ENCODE data around the gene CEP290. TPM values are rescaled to one million over a fixed set of nuclear protein-coding genes. Genes with fewer than 3 reads are reported as not detected.

CEP290 gene
- total and polyA plus RNA-seq, 10 donors, result 4.2 to 27.1 (median 15.3) TPM

DNA sequence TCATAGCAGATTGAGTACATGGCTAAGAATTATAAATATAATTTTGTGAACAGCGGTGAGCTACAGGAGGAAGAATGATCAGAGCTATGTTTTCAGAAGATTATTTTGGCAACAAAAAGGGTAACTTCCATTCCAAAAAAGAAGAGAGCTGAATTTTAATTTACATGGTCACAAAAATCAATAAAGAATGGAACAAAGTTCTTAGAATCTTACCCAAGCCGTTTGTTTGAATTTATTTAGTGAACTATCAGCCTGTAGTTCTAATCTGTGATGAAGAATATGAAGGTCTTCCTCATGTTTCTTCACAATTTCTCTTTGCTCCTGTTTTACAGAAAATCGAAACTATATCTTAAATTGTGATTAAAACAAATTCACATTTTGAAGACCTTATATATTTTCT is 58.3 kb downstream of the CEP290 start:
- intact Hi-C loops (cut with DNase I; ENCODE audit: low total_unique reads), result no loop called here
- no peaks in the 10 kb centered on the region for H3K27me3 ChIP-seq (replicated peaks in 1 of 7)
- TF ChIP-seq POLR2AphosphoS5 (IDR thresholded peaks at IDR 0.05), result no peak
- no peak for TF ChIP-seq POLR2A (IDR thresholded peaks at IDR 0.05)
- TF ChIP-seq, protein P1, sequence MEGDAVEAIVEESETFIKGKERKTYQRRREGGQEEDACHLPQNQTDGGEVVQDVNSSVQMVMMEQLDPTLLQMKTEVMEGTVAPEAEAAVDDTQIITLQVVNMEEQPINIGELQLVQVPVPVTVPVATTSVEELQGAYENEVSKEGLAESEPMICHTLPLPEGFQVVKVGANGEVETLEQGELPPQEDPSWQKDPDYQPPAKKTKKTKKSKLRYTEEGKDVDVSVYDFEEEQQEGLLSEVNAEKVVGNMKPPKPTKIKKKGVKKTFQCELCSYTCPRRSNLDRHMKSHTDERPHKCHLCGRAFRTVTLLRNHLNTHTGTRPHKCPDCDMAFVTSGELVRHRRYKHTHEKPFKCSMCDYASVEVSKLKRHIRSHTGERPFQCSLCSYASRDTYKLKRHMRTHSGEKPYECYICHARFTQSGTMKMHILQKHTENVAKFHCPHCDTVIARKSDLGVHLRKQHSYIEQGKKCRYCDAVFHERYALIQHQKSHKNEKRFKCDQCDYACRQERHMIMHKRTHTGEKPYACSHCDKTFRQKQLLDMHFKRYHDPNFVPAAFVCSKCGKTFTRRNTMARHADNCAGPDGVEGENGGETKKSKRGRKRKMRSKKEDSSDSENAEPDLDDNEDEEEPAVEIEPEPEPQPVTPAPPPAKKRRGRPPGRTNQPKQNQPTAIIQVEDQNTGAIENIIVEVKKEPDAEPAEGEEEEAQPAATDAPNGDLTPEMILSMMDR (IDR thresholded peaks at IDR 0.05 in 8 of 11, conservative IDR thresholded peaks at IDR 0.05 in 3 of 11), result no peak
- H3K27ac ChIP-seq, result no peak overlapping the region
- H3K36me3 ChIP-seq, result peaks cover 4 to 99% (median 59%) of the 10 kb centered on the region in 6 donors
- H3K4me1 ChIP-seq, result no peaks in the 10 kb centered on the region
- no peak overlapping the region for H3K4me3 ChIP-seq
- WGBS, 5 donors, result 91 to 97% (median 94%) methylated on average over 3 of the region's 3 CpGs
- H3K9me3 ChIP-seq, result no peaks in the 10 kb centered on the region
- DNase-seq, result no peak

DNA sequence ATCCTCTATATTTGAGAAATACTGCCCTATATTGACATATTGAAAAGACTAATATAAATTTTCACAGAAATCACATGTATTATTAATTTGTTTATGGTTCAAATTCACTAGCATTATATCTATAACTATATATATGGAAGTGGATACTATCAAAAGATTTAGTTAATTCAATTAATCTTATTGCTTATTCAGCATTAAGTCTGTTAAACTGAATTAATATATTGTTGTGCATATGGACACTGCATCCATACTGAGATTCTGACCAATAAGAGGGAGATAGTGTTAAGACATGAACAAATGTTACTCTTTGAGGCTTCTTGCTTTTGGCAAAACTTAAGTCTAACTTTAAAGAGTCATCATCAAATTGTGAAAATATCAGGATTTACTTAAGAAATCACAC is 60.6 kb downstream of the CEP290 start:
- H3K4me1 ChIP-seq, result no peaks in the 10 kb centered on the region
- no peak overlapping the region for H3K4me3 ChIP-seq
- H3K36me3 ChIP-seq, result peaks cover 4 to 98% (median 59%) of the 10 kb centered on the region in 6 donors
- no peaks in the 10 kb centered on the region for H3K9me3 ChIP-seq
- no peak for DNase-seq
- intact Hi-C loops (cut with DNase I; ENCODE audit: low total_unique reads), result no loop called here
- no peak for TF ChIP-seq POLR2A (IDR thresholded peaks at IDR 0.05)
- TF ChIP-seq, protein P1 (IDR thresholded peaks at IDR 0.05 in 8 of 11, conservative IDR thresholded peaks at IDR 0.05 in 3 of 11), result no peak
- TF ChIP-seq POLR2AphosphoS5 (IDR thresholded peaks at IDR 0.05), result no peak
- no peaks in the 10 kb centered on the region for H3K27me3 ChIP-seq (replicated peaks in 1 of 7)
- no peak overlapping the region for H3K27ac ChIP-seq

DNA sequence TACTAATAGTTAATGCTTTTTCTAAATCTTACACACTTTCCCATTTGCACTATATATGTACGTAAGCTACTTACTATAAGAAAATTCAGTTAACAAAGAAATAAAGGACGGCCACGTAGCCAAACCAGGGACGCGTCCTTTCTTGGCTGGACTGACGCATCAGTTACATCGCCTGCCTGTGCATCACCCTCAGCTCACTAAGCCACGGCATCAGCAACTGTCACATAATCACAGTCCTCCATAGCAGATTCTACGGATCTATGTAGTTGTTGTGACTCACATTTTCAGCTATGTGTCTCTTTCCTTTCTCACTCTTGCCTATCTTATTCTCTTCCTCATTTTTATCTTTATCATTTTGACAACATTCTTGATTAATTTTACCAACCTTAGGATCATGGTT is 74.6 kb downstream of the CEP290 start:
- H3K27me3 ChIP-seq (replicated peaks in 1 of 7), result no peaks in the 10 kb centered on the region
- TF ChIP-seq POLR2A (IDR thresholded peaks at IDR 0.05) (no peak), POLR2AphosphoS5 (IDR thresholded peaks at IDR 0.05) (no peak)
- TF ChIP-seq, protein P1 (IDR thresholded peaks at IDR 0.05 in 8 of 11, conservative IDR thresholded peaks at IDR 0.05 in 3 of 11), result no peak
- WGBS, 5 donors, result 96 to 98% (median 97%) methylated on average over 9 of the region's 9 CpGs
- no peaks in the 10 kb centered on the region for H3K9me3 ChIP-seq
- H3K4me1 ChIP-seq, result peaks cover 0 to 3% (median 0%) of the 10 kb centered on the region in 6 donors
- intact Hi-C loops (cut with DNase I; ENCODE audit: low total_unique reads), result no loop called here
- peaks cover 0 to 79% (median 7%) of the 10 kb centered on the region in 6 donors for H3K36me3 ChIP-seq
- H3K4me3 ChIP-seq, result no peak overlapping the region
- no peak overlapping the region for H3K27ac ChIP-seq
- DNase-seq, result no peak

DNA sequence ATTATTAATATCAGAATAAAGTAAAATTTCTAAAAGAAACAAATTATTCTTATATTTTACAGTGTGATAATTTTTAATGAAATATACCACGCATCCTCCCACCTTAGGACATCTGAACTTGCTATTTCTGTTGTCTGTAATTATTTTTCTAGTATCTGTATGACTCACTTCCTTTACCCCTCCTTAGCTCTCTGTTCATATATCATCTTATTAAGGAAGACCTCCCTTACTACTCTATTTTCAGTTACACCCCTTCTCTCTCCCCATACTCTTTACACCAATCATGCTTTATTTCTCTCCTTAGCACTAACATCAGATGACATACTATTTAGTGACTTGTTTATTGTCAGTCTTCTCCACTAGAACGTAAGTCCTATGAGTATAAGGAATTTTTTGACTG is 78.5 kb downstream of the CEP290 start:
- no peak for TF ChIP-seq POLR2A (IDR thresholded peaks at IDR 0.05)
- TF ChIP-seq, protein P1 (IDR thresholded peaks at IDR 0.05 in 8 of 11, conservative IDR thresholded peaks at IDR 0.05 in 3 of 11), result no peak
- TF ChIP-seq POLR2AphosphoS5 (IDR thresholded peaks at IDR 0.05), result no peak
- DNase-seq, result no peak
- H3K36me3 ChIP-seq, result peaks cover 0 to 77% (median 12%) of the 10 kb centered on the region in 6 donors
- H3K9me3 ChIP-seq, result no peaks in the 10 kb centered on the region
- intact Hi-C loops (cut with DNase I; ENCODE audit: low total_unique reads), result no loop called here
- H3K27me3 ChIP-seq (replicated peaks in 1 of 7), result no peaks in the 10 kb centered on the region
- no peak overlapping the region for H3K27ac ChIP-seq
- 74 to 80% (median 77%) methylated on average over 2 of the region's 2 CpGs for WGBS, 5 donors
- no peak overlapping the region for H3K4me3 ChIP-seq
- H3K4me1 ChIP-seq, result peaks cover 0 to 3% (median 0%) of the 10 kb centered on the region in 6 donors

Measured in spleen (tissue), 11 donors.